GM18505 (cell line): ENCODE data around the gene SORL1-AS1.

Experiments
- ATAC-seq: cut with Tn5 transposase; IDR thresholded peaks from one replicate; pipeline ENCODE4 v1.9.1; 2021; ENCODE audit not compliant: unreplicated experiment
- POLR2A ChIP-seq: IDR thresholded peaks from 4 replicates; pipeline ENCODE4 v1.6.1; 2011; ENCODE audit warnings: borderline replicate concordance; ENCODE audit not compliant: insufficient read depth, insufficient read length; ENCODE audit errors: extremely low read depth

Gene SORL1-AS1

DNA sequence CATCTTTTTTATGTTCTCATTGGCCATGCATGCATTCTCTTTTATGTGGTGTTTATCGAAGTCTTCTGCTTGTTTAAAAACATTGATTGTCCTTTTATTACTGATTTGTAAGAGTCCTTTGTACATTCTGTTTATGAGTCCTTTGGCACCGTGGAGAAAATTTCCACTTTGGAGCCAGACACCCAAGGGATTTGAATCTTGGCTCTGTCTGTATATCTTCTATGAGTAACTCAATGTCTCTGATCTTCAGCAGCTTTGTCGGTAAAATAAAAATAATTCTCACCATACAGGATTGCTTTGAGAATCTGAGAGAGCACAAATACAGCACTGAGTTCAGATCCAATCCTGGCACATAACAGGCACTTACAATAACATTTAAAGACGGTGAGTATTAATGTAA lies 13.4 kb downstream of the SORL1-AS1 start:
- ATAC-seq = no peak
- TF ChIP-seq POLR2A = no peak

DNA sequence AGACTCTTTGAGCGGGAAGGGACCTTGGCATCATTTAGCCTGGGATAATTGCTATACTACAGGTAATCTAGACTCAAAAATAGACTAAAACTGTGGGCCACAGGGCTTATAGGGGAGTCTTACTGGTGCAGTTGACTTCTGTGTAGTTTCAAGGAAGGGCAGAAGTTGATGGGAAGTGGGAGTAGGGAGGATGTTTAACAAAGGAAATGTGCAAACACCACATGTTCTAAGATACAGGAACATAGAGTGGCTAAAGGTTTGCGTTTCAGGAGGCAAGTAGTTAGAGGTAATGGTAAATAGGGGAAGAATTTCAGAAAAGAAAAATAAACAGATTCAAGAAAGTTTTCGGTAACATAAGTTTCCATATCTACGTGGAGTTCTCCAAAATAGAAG lies 15.1 kb downstream of the SORL1-AS1 start:
- ATAC-seq = no peak
- TF ChIP-seq POLR2A = no peak

DNA sequence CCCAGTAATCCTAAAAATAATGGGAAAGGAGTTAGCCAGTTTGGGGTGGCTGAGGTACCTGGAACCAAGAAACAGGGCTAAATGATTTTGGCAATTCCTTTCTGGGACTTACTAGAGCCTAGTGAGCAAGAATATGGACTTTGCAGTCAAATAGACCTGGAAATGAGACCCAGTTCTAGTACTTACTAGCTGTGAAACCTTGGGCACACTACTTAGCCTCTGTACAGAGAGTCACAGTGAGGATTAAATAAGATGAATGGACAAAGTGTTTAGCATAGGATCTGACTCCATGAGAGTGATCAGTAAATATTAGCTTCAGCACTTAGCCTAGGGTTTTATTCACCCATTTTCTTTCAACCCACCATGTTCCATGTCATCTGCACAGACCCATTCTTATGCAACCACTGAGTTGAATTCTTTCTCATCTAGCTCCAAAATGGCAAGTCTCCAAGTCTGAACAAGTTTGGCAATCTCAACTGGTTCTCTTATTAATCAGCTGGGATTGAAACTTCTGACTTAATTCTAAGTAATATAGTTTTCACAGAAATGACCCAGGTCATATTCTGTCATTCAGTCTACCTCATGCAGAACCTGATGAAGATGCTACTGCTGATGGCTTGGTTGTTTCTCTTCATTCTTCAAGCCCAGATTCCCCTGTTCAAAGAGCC lies 15.6 kb downstream of the SORL1-AS1 start:
- TF ChIP-seq POLR2A = no peak
- no peak for ATAC-seq

DNA sequence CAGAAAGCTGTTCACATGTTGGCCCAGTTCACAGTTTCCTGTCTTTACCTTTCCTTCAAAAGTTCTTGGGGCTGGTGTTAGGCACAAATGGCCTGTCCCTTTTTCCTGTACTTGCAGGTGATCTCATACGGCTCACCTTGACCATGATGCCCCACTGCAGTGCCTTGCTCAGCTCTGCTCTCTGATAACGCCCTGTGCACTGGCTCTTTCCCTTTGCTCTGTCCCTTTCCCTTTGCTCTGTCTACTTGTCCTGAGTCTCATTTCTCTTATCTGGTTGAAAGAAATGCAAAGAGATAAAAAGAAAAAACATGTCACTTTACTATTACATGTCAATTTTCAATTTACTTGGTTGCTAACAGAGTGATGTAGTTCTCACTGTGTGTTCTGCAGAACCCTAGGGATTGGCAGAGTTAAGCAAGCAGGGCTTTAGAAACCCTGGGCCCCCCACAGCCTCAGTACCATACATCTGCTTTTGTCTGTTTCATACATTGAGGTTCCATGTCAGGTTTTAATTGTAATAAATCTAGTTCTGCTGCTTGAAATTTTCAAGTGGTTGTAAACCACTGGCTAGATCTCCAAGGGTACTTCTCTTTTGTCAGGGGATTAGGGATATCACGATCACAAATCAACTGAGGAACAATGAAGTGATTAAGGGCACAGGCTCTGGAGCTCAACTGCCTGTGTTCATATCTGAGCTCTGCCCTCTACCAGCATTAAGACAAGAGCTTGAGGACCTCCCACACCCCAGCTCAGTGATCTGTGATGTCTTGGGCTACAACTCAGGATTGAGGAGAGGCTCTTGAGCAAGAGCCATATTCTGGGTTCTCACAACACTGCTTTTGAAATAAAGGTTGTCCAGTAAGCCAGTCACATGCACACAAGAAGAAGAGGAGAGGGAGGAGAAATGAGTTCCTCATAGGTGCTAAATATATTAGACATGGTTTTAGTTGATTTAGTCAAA lies 16.9 kb downstream of the SORL1-AS1 start:
- no peak for TF ChIP-seq POLR2A
- ATAC-seq = no peak

DNA sequence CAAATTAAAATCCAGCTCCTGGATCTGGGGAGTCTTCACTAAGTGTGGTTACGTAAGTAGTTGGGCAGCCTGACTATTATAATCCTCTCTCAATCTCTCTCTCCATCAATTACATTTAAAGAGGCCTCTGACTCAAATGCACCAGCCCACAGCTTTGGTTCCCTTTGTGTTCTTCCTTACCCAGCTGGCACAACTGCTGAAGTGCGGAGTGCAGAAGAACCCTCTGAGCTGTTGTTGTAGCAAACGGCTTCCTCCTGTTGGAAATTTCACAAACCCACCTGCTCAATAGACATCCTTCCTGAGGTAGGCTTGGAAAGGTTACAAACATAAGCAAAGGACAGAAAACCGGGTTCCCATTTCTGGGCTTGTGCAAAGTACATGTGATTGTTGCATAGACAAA lies 17.6 kb downstream of the SORL1-AS1 start:
- no peak for ATAC-seq
- TF ChIP-seq POLR2A = no peak

DNA sequence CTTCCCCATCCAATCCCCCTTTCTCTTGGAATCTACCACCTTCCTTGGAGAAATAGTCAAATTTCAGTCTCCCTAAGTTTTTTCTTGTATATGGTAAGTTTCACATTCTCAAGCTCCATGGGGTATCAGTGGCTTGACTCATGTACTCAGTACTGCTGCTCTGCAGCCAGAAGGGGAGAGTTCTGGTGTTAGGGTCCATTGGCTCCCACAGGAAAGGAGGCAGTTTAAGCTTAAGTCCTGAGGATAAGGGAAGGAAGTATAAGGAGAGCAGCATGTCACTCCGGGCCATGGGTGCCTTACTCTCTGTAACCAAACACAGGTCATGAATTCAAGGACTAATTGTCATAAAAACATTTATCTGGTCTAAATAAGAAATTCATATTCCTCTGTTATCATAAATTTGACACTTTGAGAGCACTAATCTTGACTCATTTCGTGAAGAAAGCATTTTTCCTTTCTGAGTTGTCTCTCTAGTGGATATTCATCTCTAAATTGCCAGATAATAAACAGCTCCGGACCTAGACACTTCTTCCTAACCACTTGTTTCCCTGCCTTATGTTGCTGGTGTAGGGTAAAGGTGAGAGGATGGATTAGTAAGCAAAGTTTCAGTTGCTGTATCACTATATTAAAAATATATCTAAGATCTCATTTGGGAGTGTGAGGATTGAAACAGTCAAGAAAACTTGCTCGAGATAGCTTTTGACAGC lies 20.8 kb downstream of the SORL1-AS1 start:
- ATAC-seq = no peak
- no peak for TF ChIP-seq POLR2A

DNA sequence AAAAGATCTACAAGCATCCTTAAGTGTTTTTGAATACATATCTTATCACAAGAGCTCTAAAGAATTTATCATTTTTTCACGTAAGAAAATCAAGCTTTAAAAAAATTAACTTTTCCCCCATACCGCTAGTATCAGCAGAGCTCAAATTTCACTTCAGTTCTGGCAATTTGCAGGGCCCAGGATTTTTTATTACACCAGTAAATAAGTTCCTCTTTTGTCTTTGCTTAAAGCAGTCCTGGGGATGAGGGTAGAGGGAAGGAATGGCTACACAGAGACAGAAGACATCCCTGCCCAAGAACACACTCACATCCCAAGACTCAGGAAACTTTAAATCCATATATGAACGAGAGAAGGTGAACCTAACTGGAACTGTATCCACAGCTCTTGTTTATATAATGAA lies 23.2 kb downstream of the SORL1-AS1 start:
- TF ChIP-seq POLR2A = no peak
- ATAC-seq = no peak

DNA sequence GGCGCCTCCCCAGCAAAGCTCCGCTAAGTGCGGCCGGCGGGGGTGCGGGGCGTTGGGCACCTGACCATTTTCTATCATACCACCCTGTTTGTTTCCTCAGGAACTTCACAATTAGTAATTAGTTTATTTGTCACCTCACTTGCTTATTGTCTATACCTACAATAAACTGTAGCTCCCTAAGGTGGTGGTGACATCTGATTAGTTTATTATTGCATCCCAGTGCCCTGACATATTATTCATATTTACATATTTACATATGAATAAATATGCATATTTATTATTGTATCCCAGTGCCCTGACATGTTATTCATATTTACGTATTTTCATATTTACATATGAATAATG lies 25.4 kb downstream of the SORL1-AS1 start:
- TF ChIP-seq POLR2A = no peak
- ATAC-seq = no peak

DNA sequence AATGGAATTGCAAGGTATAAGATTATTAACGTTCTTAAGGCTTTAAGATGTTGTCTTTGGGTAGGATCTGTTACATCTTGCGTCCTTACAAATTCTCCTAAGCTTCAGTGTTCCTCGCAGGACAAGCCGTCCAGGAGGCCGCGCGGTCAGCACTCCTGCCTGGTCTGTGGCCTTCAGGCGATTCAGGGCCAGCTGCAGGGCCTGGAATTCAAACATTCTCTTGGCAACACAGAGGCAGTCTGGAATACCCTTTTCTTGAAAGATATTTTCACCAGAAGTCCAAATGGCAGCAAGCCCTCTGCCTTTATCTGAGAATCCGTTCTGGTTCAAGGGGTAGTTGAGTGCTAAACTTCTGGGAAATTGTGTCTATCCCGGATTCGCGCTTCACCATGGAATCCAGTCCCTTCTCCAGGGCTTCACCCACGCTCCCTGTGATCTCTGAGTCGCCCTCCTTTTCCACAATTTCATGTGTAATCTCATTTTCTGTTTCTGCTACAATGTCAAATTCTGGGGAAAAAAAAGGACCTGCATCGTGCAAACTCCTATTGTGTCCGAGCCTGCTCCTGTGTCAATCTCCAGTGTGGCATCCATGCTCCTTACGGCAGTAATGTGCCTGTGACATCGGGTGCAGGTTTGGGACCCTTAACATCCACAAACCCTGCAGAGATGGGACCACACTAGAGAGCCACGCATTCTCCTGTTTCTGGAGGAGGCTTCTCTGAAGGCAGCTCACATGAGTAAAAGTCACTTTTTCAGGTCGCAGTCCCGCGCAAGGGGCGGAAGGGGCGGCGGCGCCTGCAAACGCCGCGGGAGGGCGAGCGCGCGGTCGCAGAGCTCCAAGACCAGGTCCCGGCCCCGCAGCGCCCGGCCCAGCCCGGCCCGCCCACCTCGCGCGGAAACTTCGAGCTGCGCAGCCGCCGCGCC lies 26.0 kb downstream of the SORL1-AS1 start:
- no peak for TF ChIP-seq POLR2A
- no peak for ATAC-seq

DNA sequence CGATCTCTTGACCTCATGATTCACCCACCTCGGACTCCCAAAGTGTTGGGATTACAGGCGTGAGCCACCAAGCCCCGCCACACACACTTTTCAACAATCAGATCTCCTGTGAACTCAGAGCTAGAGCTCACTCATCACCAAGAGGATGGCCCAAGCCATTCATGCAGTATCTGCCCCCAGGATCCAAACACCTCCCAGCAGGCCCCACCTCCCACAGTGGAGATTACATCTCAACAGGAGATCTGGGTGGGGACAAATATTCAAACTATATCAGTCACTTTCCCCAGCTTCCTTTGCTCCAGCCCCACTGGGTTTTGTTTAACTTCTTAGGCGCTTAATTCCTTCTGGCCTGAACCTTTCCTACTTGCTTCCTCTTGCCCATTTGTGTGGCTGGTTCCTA lies 26.9 kb downstream of the SORL1-AS1 start:
- no peak for ATAC-seq
- TF ChIP-seq POLR2A = no peak

DNA sequence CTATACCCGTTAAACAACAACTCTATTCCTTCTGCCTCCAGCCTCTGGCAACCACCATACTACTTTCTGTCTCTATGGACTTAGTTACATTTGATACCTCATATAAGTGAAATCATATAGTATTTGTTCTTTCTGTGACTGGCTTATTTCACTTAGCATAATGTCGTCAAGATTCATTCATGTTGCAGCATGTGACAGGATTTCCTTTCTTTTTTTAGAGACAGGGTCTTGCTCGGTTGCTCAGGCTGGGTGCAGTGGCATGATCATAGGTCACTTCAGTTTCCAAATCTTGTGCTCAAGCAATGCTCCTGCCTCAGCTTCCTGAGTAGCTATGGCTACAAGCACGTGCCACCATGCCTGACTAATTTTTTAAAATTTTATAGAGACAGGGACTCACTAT lies 30.1 kb downstream of the SORL1-AS1 start:
- TF ChIP-seq POLR2A = no peak
- peak; percentile 52 for ATAC-seq

DNA sequence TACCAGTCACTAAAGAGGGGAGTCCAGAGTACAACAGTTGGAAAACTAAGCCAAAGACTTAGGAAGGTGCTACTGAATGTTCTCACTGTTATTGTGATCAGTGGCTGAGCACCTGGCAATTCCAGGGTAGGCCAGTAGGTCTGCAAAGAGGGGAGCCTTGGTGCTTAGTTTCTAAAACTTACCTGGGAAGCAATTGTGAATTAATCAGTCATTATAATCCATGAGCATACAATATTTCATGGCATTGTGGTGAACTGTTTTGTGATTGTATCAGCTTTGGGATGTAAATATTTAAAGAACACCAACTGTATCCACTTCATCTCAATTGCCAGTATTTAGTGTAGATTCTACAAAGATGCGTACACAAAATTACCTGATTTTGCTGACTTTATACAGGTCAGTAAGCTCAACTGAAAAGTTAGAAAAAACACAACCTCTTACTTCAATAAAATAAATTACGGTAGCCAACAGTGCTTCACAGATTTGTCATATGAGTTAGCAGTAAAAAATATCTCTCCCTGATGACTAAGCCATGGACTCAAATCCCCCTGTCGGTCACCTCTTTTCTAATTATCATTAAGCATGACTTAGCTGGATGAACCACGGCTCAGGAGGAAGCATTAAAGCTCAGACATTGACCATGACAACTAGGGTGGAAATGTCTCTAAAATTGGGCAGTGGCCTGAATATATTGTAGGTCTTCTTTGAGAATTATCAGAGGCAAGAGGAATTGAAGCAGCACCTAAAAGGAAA lies 31.4 kb downstream of the SORL1-AS1 start:
- no peak for TF ChIP-seq POLR2A
- ATAC-seq = no peak
